Activated CD8-positive, alpha-beta memory T cell treated with anti-CD3 and anti-CD28 coated beads, Interleukin-2, amount 50 U/mL, for 4 hours (primary cell): ENCODE measurements around the gene ZNF423.

Experiments
- DNase-seq: peaks from one replicate; pipeline ENCODE4 v3.0.0-alpha.2; 2020

ZNF423 gene

GRCh38 chr16:49848530-49848929 is 7.4 kb downstream of the ZNF423 start:
- no peak for DNase-seq

- no peak for DNase-seq
These were observed 9.1 kb downstream of the ZNF423 start for GRCh38 chr16:49846800-49847199.

GRCh38 chr16:49844359-49844758 is 11.6 kb downstream of the ZNF423 start:
- no peak for DNase-seq

- no peak for DNase-seq
These were observed 12.2 kb downstream of the ZNF423 start for GRCh38 chr16:49843758-49844157.

- DNase-seq = no peak
These were observed 12.9 kb downstream of the ZNF423 start for GRCh38 chr16:49842972-49843371.

GRCh38 chr16:49839017-49839825 is 16.7 kb downstream of the ZNF423 start:
- DNase-seq = no peak

GRCh38 chr16:49838441-49839016 is 17.4 kb downstream of the ZNF423 start:
- DNase-seq = no peak

- DNase-seq = no peak
These were observed 18.1 kb downstream of the ZNF423 start for GRCh38 chr16:49837688-49838410.

GRCh38 chr16:49836668-49837067 is 19.2 kb downstream of the ZNF423 start:
- no peak for DNase-seq

GRCh38 chr16:49836218-49836617 is 19.7 kb downstream of the ZNF423 start:
- no peak for DNase-seq

GRCh38 chr16:49835161-49835777 is 20.6 kb downstream of the ZNF423 start:
- DNase-seq = no peak

GRCh38 chr16:49834531-49835151 is 21.3 kb downstream of the ZNF423 start:
- DNase-seq = no peak

GRCh38 chr16:49833796-49834530 is 21.9 kb downstream of the ZNF423 start:
- no peak for DNase-seq

GRCh38 chr16:49833085-49833484 is 22.8 kb downstream of the ZNF423 start:
- no peak for DNase-seq

GRCh38 chr16:49832177-49832576 is 23.7 kb downstream of the ZNF423 start:
- DNase-seq = no peak

GRCh38 chr16:49830873-49831272 is 25.0 kb downstream of the ZNF423 start:
- DNase-seq = no peak

GRCh38 chr16:49828533-49829267 is 27.2 kb downstream of the ZNF423 start:
- DNase-seq = no peak

- DNase-seq = no peak
These were observed 28.0 kb downstream of the ZNF423 start for GRCh38 chr16:49827805-49828438.

- DNase-seq = no peak
These were observed 29.4 kb downstream of the ZNF423 start for GRCh38 chr16:49826515-49826914.

- no peak for DNase-seq
These were observed 30.9 kb downstream of the ZNF423 start for GRCh38 chr16:49825041-49825440.

- no peak for DNase-seq
These were observed 31.3 kb downstream of the ZNF423 start for GRCh38 chr16:49824593-49824992.
